Measurements from ENCODE around the gene SLC24A3.

The SLC24A3 gene

GRCh38 chr20:19236371-19237055 lies 24.1 kb downstream of the SLC24A3 start:
- no peak overlapping the region for H3K4me3 ChIP-seq (replicated peaks; ENCODE audit: low read depth, low read length)
- no peak for DNase-seq (ENCODE audit: extremely low read depth, low read depth)
- TF ChIP-seq CTCF (IDR thresholded peaks at IDR 0.05; ENCODE audit: low read depth, low read length, missing control alignments): no peak

GRCh38 chr20:19241440-19241839 lies 29.0 kb downstream of the SLC24A3 start:
- H3K4me3 ChIP-seq (replicated peaks; ENCODE audit: low read depth, low read length): no peak overlapping the region
- no peak for TF ChIP-seq CTCF (IDR thresholded peaks at IDR 0.05; ENCODE audit: low read depth, low read length, missing control alignments)
- no peak for DNase-seq (ENCODE audit: extremely low read depth, low read depth)

- no peak overlapping the region for H3K4me3 ChIP-seq (replicated peaks; ENCODE audit: low read depth, low read length)
- DNase-seq (ENCODE audit: extremely low read depth, low read depth): no peak
- no peak for TF ChIP-seq CTCF (IDR thresholded peaks at IDR 0.05; ENCODE audit: low read depth, low read length, missing control alignments)
Measured at GRCh38 chr20:19244291-19244690, 31.8 kb downstream of the SLC24A3 start.

GRCh38 chr20:19249106-19249879 lies 36.9 kb downstream of the SLC24A3 start:
- no peak for TF ChIP-seq CTCF (IDR thresholded peaks at IDR 0.05; ENCODE audit: low read depth, low read length, missing control alignments)
- DNase-seq (ENCODE audit: extremely low read depth, low read depth): no peak

GRCh38 chr20:19250346-19250745 lies 37.9 kb downstream of the SLC24A3 start:
- no peak for TF ChIP-seq CTCF (IDR thresholded peaks at IDR 0.05; ENCODE audit: low read depth, low read length, missing control alignments)
- no peak for DNase-seq (ENCODE audit: extremely low read depth, low read depth)
- no peak overlapping the region for H3K4me3 ChIP-seq (replicated peaks; ENCODE audit: low read depth, low read length)

More at GRCh38 chr20:19249106-19249879, 36.9 kb downstream of the SLC24A3 start:
- H3K4me3 ChIP-seq (replicated peaks; ENCODE audit: low read depth, low read length): no peak overlapping the region

GRCh38 chr20:19251506-19251905 lies 39.1 kb downstream of the SLC24A3 start:
- H3K4me3 ChIP-seq (replicated peaks; ENCODE audit: low read depth, low read length): no peak overlapping the region
- TF ChIP-seq CTCF (IDR thresholded peaks at IDR 0.05; ENCODE audit: low read depth, low read length, missing control alignments): no peak
- no peak for DNase-seq (ENCODE audit: extremely low read depth, low read depth)
